Neural cell (in vitro differentiated cells): Measurements from ENCODE around the gene ALK. TPM values are rescaled to one million over a fixed set of nuclear protein-coding genes. Genes with fewer than 3 reads are reported as not detected.

Experiments
- H2AFZ ChIP-seq: fragments of 200-600, 300-800 bp; sonication (generic), shearing (Covaris generic); 2 replicates; pipeline ENCODE4 v1.6.0; 2014; ENCODE audit warnings: low read depth, mild to moderate bottlenecking, antibody characterized with exemption, low read length, moderate library complexity
- H3F3A ChIP-seq: fragments of 200-600 bp; shearing (Covaris generic); 2 replicates; pipeline ENCODE4 v1.6.1; 2016; ENCODE audit warnings: mild to moderate bottlenecking, moderate library complexity, mixed read lengths, antibody characterized with exemption, low read length; ENCODE audit not compliant: insufficient read depth, poor library complexity, severe bottlenecking
- H3K27ac ChIP-seq: fragments of 200-600, 300-800 bp; sonication (generic), shearing (Covaris generic); 2 replicates; pipeline ENCODE4 v1.5.1; 2014; ENCODE audit warnings: mild to moderate bottlenecking, low read length, moderate library complexity
- H3K27me3 ChIP-seq: fragments of 300-800, 200-600 bp; sonication (generic), shearing (Covaris generic); 2 replicates; pipeline ENCODE4 v1.6.0; 2014; ENCODE audit warnings: mild to moderate bottlenecking, low read depth, low read length, moderate library complexity; ENCODE audit not compliant: insufficient read depth
- H3K36me3 ChIP-seq: fragments of 300-800, 200-600 bp; sonication (generic), shearing (Covaris generic); 2 replicates; pipeline ENCODE4 v1.5.1; 2014; ENCODE audit warnings: mild to moderate bottlenecking, antibody characterized with exemption, low read length, moderate library complexity; ENCODE audit not compliant: insufficient read depth
- H3K4me2 ChIP-seq: fragments of 300-800, 200-600 bp; sonication (generic), shearing (Covaris generic); 2 replicates; pipeline ENCODE4 v1.6.0; 2014; ENCODE audit warnings: mild to moderate bottlenecking, low read length
- H3K4me3 ChIP-seq: fragments of 300-800, 200-600 bp; sonication (generic), shearing (Covaris generic); 2 replicates; pipeline ENCODE4 v1.5.1; 2014; ENCODE audit warnings: mild to moderate bottlenecking, low read length, moderate library complexity
- H3K79me2 ChIP-seq: fragments of 200-600 bp; shearing (Covaris generic); replicated peaks from 2 replicates; pipeline ENCODE4 v1.6.0; 2014; ENCODE audit warnings: mild to moderate bottlenecking, low read length, moderate library complexity; ENCODE audit not compliant: insufficient read depth
- H3K9ac ChIP-seq: fragments of 300-800, 200-600 bp; sonication (generic), shearing (Covaris generic); 2 replicates; pipeline ENCODE4 v1.6.1; 2016; ENCODE audit warnings: mild to moderate bottlenecking, low read length, mixed read lengths
- H3K9me2 ChIP-seq: fragments of 200-600 bp; shearing (Covaris generic); 2 replicates; pipeline ENCODE4 v1.6.1; 2016; ENCODE audit warnings: mild to moderate bottlenecking, low read length, mixed read lengths; ENCODE audit not compliant: insufficient read depth
- H3K9me3 ChIP-seq: fragments of 200-600, 300-800 bp; sonication (generic), shearing (Covaris generic); 2 replicates; pipeline ENCODE4 v1.6.1; 2016; ENCODE audit warnings: mild to moderate bottlenecking, mixed run types, low read length, moderate library complexity, mixed read lengths
- H4K20me1 ChIP-seq: fragments of 200-600 bp; shearing (Covaris generic); 2 replicates; pipeline ENCODE4 v1.6.1; 2016; ENCODE audit warnings: mild to moderate bottlenecking, mixed run types; ENCODE audit not compliant: insufficient read depth
- CTCF ChIP-seq: fragments of 450-650 bp; IDR thresholded peaks from 2 replicates; pipeline ENCODE4 v1.5.1; 2014; ENCODE audit warnings: antibody characterized with exemption, mild to moderate bottlenecking, moderate library complexity; ENCODE audit not compliant: poor library complexity, severe bottlenecking
- EP300 ChIP-seq: fragments of 450-650 bp; conservative IDR thresholded peaks from 2 replicates; pipeline ENCODE4 v1.6.1; 2014; ENCODE audit warnings: antibody characterized with exemption, mild to moderate bottlenecking, moderate library complexity; ENCODE audit not compliant: poor library complexity, severe bottlenecking
- EZH2 ChIP-seq: fragments of 200-600, 300-800 bp; shearing (Covaris generic), sonication (generic); IDR thresholded peaks from 2 replicates; pipeline ENCODE4 v1.6.1; 2014; ENCODE audit warnings: antibody characterized with exemption, low read length, borderline replicate concordance, mild to moderate bottlenecking; ENCODE audit not compliant: insufficient read depth, poor library complexity, severe bottlenecking
- MXI1 ChIP-seq: fragments of 450-650 bp; conservative IDR thresholded peaks from 2 replicates; pipeline ENCODE4 v1.6.1; 2014; ENCODE audit warnings: antibody characterized with exemption, mild to moderate bottlenecking; ENCODE audit not compliant: poor library complexity, severe bottlenecking
- POLR2AphosphoS5 ChIP-seq: IDR thresholded peaks from 2 replicates; pipeline ENCODE4 v1.6.1; 2012
- RAD21 ChIP-seq: fragments of 450-650 bp; conservative IDR thresholded peaks from 2 replicates; pipeline ENCODE4 v1.6.1; 2014; ENCODE audit warnings: antibody characterized with exemption, mild to moderate bottlenecking, moderate library complexity
- REST ChIP-seq: IDR thresholded peaks from 2 replicates; pipeline ENCODE4 v1.6.1; 2012; ENCODE audit warnings: borderline replicate concordance
- SMC3 ChIP-seq: fragments of 450-650 bp; conservative IDR thresholded peaks from 2 replicates; pipeline ENCODE4 v1.6.1; 2014; ENCODE audit warnings: antibody characterized with exemption, mild to moderate bottlenecking, moderate library complexity; ENCODE audit not compliant: poor library complexity
- TAF1 ChIP-seq: IDR thresholded peaks from 2 replicates; pipeline ENCODE4 v1.6.1; 2012; ENCODE audit warnings: low read depth
- polyA plus RNA-seq: library from polyadenylated mRNA; depleted of rRNA; stranded (reverse); fragments of >200 nt; gene quantifications from 2 replicates; pipeline ENCODE4 v1.2.3, GENCODE V29; 2014

The ALK gene
- polyA plus RNA-seq, 1 donor from 2014 or later = 7.1 TPM

GRCh38 chr2:29239209-29239960 is 682.0 kb downstream of the ALK start:
- Histone ChIP-seq H3K4me2 (no peak overlapping the region), H3K9ac (no peak overlapping the region), H3K9me3 (no peaks in the 10 kb centered on the region), H3K9me2 (no peaks in the 10 kb centered on the region), H3K27ac (no peak overlapping the region), H2AFZ (no peak overlapping the region), H3K27me3 (no peaks in the 10 kb centered on the region), H3K79me2 (no peaks in the 10 kb centered on the region), H3F3A (no peaks in the 10 kb centered on the region), H4K20me1 (no peaks in the 10 kb centered on the region), H3K4me3 (no peak overlapping the region), H3K36me3 (no peaks in the 10 kb centered on the region)
- TF ChIP-seq EP300 (no peak), MXI1 (no peak), TAF1 (no peak), EZH2 (no peak), CTCF (no peak), REST (no peak), POLR2AphosphoS5 (no peak), SMC3 (no peak), RAD21 (no peak)

GRCh38 chr2:29238497-29238896 is 682.9 kb downstream of the ALK start:
- Histone ChIP-seq H3K36me3 (no peaks in the 10 kb centered on the region), H3K27me3 (no peaks in the 10 kb centered on the region), H3K9ac (no peak overlapping the region), H3F3A (no peaks in the 10 kb centered on the region), H2AFZ (no peak overlapping the region), H3K27ac (no peak overlapping the region), H3K4me2 (no peak overlapping the region), H4K20me1 (no peaks in the 10 kb centered on the region), H3K79me2 (no peaks in the 10 kb centered on the region), H3K4me3 (no peak overlapping the region), H3K9me2 (no peaks in the 10 kb centered on the region), H3K9me3 (no peaks in the 10 kb centered on the region)
- no peak for TF ChIP-seq EZH2
- no peak for TF ChIP-seq MXI1
- TF ChIP-seq CTCF = no peak
- no peak for TF ChIP-seq TAF1
- TF ChIP-seq REST = no peak
- no peak for TF ChIP-seq EP300
- TF ChIP-seq RAD21 = no peak
- TF ChIP-seq SMC3 = no peak
- TF ChIP-seq POLR2AphosphoS5 = no peak
